ENCODE results near the gene MAML2.

DNA sequence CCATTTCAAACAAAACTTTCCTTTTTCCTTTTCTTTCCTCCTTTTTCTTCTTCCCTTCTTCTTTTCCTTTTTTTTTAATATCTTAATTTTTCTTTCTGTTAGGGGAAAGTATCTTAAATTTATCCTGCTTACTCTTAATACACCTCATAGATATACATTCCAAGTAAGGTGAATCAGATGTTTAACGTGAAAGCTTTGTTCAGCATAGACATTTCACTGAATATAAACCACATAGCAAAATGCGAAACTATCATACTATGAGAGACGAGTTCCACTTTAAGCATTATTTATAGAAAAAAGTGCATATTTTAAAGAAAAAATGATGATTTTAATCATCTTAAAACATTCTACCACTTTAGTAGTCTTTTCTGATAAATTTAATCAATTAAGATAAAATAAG lies 281.3 kb downstream of the MAML2 start:
- no peak for TF ChIP-seq EZH2 (IDR thresholded peaks at IDR 0.05; ENCODE audit: borderline replicate concordance, low read depth, low read length, severe bottlenecking)
- TF ChIP-seq, protein P1, sequence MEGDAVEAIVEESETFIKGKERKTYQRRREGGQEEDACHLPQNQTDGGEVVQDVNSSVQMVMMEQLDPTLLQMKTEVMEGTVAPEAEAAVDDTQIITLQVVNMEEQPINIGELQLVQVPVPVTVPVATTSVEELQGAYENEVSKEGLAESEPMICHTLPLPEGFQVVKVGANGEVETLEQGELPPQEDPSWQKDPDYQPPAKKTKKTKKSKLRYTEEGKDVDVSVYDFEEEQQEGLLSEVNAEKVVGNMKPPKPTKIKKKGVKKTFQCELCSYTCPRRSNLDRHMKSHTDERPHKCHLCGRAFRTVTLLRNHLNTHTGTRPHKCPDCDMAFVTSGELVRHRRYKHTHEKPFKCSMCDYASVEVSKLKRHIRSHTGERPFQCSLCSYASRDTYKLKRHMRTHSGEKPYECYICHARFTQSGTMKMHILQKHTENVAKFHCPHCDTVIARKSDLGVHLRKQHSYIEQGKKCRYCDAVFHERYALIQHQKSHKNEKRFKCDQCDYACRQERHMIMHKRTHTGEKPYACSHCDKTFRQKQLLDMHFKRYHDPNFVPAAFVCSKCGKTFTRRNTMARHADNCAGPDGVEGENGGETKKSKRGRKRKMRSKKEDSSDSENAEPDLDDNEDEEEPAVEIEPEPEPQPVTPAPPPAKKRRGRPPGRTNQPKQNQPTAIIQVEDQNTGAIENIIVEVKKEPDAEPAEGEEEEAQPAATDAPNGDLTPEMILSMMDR (IDR thresholded peaks at IDR 0.05; ENCODE audit: borderline replicate concordance, extremely low read depth, low read length, poor library complexity, severe bottlenecking) = no peak

All from DND-41 (cell line).